HG03469 (cell line): ENCODE results near the gene LOXL4.

Experiments used
- ATAC-seq: cut with Tn5 transposase; IDR thresholded peaks from one replicate; pipeline ENCODE4 v1.9.1; 2021; ENCODE audit warnings: mild to moderate bottlenecking, moderate library complexity, moderate number of reproducible peaks; ENCODE audit not compliant: unreplicated experiment

Gene LOXL4

GRCh38 chr10:98265403-98266378, 2.3 kb downstream of the LOXL4 start:
- ATAC-seq = no peak

DNA sequence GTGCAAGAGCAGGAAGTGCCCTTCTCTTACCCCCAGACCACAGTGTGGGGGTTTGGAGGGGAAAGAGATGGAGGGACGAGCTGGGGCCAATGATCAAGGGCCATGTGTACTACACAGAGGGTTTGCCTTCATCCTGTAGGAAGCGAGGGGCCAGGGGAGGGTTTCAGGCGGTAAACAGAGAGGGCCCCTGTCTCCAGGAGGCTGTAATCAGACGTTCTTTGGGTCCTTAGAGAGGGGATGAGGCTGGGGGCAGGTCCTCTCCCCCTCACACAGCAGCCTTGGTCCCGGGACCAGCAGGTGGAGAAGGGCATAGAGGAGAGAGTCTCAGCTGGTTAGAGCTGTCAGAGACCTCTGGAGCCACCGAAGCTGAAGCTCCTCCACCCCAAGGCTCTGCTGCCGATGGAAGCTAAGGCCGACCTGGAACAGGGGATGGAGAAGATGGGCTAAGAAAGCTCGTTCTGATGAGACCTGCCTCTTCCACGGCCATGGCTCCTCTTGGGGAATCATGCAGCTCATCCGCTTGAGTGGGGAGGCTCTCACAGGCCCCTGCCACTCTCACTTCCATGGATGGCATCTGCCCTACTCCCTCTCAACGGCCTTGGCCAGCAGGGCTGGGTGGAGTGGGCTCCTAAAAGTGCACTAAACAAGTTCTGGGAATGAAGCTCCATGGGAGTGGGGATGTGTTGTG, 3.5 kb downstream of the LOXL4 start:
- no peak for ATAC-seq

DNA sequence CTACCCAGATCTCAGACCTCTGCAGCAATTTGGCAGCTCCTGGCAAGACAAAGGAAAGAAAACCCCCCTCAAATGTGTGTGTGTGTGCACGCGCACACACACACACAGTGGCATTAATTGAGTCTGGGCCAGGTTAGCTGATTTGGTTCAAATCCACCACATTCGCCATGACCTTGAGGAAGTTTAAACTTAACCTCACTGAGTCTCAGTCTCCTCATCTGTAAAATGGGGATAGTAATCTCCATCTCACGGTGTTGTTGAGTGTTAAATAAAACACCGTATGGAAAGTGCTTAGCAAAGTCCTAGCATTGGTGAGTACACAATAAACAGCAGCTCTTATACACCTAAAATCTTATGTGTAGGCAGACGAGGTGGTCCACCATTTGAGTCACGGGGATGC, 4.9 kb downstream of the LOXL4 start:
- no peak for ATAC-seq

- no peak for ATAC-seq
Observed at GRCh38 chr10:98262571-98262970, 5.4 kb downstream of the LOXL4 start.

GRCh38 chr10:98261436-98262277, 6.3 kb downstream of the LOXL4 start:
- no peak for ATAC-seq

DNA sequence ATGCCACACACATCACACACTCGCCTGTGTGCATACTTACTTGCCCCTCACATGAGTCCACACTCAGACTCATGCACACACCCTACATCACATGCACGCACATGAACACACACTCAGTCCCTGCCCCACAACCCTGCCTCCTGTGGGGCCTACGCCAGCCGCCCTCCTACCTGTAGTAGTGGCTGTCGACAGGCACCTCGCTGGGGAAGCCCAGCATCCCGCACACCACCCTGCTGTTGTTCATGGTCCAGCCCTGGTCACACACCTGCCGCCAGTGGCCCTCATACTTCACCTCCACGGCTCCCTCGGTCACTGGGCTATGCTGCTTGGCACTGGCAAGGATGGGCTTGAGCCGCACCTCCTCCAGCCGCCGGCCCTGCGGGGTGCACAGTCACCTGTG, 7.2 kb downstream of the LOXL4 start:
- ATAC-seq = no peak

- ATAC-seq = no peak
Observed at GRCh38 chr10:98260350-98260749, 7.6 kb downstream of the LOXL4 start.

DNA sequence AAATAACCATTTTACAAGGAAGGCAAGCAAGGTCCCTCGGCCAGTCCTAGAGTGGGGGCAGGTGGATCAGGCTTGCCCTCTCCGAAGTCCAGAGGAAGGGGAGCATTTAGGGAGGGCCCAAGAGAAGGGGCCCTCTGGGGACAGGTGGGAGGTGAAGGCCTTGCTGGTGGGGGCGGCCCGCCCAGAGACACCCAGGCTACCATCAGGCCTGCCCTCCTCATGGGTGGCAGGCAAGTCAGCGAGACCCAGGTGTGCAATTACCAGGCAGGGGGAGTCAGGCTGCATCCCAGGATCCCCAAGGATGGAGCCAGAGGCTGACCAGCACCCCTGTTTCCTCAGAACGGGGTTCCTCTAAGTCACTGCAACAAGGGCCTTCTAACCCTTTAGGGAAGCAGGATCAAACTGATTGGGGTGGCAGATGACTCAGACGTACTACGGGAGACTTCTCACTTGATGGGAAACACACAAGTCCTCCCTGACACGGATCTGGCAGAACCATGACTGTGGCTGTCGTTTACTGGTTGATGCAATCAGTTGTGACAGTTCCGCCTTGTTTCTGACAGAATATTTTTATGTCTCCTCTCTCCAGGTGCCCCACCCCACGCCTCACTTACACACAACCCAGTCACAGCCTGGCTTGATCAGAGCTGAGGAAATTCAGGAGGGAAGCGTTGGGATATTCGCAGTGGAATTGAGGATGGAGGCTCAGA, 8.2 kb downstream of the LOXL4 start:
- ATAC-seq = no peak

DNA sequence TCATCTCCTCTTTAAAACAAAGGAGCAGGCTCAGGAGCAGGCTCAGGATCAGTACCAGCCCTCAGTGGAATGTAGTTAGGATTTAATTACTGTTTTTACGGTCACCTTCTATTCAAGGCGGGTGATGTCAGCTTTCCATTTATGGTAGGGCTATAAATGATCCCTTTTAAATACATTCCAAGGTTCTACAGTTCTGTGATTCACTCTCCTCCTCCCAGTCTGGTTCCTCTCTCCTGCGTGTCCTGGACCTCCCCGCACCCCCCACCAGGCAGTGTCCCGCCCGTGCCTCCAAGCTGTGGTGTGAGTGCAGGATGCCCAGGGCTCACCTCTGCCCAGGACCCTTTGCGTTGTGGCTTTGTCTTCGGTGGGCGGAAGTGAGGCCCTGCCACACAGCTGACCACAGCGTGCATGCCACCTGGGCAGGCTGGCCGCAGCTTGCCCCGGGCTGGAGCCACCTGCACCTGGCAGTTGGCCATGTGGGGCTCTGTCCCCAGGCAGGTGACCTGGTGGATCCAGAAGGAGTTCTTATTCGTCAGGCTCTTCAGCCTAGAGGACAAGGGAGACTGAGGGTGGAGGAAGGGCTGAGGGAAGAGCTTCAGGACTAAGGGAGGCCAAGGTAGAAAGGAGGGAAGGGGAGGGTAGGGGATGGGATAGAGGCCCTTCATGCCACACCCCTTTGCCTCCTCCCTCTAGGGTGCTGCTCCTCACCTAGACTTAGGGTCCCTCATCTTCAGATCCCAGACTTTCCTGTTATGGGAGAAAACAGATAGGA, 9.1 kb downstream of the LOXL4 start:
- ATAC-seq = no peak

- no peak for ATAC-seq
Observed at GRCh38 chr10:98257961-98258360, 10.0 kb downstream of the LOXL4 start.

DNA sequence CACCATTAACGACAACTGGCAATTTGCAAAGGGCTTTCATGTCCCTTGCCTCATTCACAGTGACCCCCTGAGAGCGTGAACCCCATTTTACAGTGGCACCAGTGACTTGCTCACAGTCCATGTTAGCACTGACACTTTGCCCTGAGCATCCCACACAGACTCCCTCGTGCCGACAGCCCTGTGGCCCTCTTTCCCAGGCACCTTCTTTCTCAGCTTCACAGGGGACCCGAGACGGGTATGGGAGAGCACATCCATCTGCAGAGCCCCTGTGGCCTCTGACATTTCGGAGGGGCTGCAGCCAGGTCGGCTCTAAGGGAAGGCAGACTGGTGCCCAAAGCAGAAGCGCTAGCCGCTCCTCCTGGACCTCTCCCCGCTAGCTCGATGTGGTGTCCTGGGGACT, 10.8 kb downstream of the LOXL4 start:
- no peak for ATAC-seq

DNA sequence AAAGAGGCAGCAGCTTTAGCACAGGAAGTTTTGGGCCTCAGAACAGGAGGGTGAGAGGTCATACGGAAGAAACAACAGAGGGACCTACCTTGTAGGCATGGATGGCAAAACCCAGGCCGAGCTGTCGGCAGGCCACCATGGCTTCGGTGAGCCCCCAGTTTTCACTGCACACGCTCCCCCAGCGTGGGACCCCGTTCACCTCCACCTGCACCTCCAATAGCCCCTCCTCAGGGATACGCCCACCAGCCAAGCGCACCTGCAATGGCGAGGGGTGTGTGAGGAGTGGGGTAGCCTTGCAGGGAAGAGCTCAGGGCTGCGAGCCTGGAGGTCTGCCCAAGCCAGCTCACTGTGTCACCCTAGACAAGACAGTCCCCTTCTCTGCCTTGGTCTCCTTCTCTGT, 11.3 kb downstream of the LOXL4 start:
- no peak for ATAC-seq

- ATAC-seq = no peak
Observed at GRCh38 chr10:98255146-98255877, 12.7 kb downstream of the LOXL4 start.

GRCh38 chr10:98254234-98254974, 13.6 kb downstream of the LOXL4 start:
- ATAC-seq = no peak

DNA sequence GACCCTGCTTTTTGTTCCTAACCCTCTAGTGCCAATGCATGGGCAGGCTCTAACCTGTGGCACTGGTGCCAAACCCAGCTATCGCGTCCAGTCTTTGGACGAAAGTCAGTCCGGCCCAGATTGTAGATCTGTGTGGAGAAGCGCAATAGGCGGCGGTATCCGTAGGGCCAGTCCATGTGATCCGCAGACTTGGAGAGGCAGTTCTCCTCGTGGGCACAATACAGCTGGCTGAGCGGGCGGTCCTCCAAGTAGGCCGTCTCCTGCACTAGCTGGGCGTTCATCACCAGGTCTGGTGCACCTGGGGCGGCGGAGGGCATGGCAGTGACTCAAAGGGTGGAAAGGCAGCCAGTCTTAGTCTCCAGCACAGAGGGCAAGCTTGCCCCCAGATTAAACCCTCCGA, 14.5 kb downstream of the LOXL4 start:
- no peak for ATAC-seq

DNA sequence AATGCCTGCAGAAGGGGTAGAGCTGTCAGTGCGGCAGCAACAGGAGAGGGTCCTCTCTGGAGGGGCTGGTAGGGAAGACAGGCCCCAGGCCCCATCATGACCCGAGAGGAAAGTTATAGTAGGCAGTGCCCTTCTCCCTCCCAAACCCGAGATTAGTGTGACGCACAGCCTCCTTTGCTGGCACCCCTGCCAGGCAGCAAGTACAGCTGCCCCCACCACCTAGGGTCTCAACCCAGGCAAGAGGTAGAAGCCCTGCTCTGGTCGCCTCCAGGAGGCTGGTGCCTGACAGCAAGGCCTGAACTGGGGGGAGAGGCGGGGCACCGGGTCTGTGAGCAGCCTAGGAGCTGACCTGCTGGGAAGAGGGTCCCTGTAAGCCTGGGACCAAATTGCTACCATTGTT, 15.5 kb downstream of the LOXL4 start:
- no peak for ATAC-seq

GRCh38 chr10:98251399-98251798, 16.6 kb downstream of the LOXL4 start:
- ATAC-seq = no peak

DNA sequence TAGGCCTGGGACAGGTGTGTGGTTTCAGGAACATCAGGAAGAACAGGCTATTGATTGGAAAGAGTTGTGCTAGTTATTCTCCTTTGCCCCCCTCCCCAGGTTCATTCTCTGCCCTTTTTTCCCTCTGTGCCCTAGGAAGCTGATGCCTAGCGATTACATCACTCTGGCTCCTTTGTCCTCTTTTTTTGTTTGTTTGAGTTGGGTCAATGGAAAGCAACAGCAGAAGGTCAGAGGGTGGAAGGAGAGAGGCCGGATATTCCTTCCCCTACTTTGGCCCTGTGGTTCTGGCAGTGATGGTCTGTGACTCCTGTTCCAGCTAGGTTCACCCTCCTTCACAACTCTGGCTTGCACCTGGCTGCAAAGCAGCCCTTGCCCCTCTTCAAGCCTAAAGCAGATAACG, 18.9 kb downstream of the LOXL4 start:
- no peak for ATAC-seq

DNA sequence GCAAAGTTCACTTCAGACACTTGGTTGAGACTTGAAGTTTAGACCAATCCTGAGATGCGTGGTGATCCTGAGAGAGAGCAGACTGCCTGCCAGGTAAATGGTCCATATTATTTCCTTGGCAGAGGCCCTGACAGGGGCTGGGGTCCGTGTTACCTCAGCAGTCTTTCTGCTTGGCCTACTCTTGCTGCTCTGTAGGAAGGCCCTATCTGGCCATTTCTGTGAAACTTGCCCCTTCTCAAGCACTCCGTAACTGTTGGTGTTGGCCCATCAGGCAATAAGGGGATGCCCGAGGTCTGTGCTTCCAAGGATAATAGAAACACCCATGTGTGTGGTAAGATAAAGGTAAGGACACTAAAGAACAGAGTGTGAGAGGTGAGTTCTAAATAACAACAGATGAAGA, 20.0 kb downstream of the LOXL4 start:
- no peak for ATAC-seq
